ENCODE results near the gene PIGB.

The PIGB gene

DNA sequence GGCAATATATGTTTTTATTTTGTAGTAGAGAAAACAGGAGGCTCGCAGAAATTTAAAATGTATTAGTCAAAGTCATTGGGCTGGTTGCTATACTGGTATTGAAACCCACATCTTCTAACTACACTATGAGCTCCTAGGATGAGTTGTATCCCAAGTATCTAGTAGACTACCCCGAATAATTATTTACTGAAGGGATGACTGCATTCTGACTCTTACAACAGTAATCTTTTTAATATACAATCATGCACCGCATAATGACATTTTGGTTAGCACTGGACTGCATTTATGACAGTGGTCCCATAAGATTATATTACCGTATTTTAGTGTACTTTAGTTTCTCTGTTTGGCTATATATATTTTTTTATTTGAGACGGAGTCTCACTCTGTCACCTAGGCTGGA is 15.3 kb downstream of the PIGB start:
- ATAC-seq (replicated peaks), result no peak
- Mint-ChIP-seq H3K27me3 (no peaks in the 10 kb centered on the region), H3K9me3 (no peaks in the 10 kb centered on the region), H3K36me3 (ENCODE audit: insufficient read depth) (peaks cover 48% of the 10 kb centered on the region), H3K4me3 (no peak overlapping the region), H3K27ac (no peak overlapping the region), H3K4me1 (ENCODE audit: low read depth in 2 of 2) (peaks cover 0 to 2% of the 10 kb centered on the region in 2 donors)
- DNase-seq, result no peak

DNA sequence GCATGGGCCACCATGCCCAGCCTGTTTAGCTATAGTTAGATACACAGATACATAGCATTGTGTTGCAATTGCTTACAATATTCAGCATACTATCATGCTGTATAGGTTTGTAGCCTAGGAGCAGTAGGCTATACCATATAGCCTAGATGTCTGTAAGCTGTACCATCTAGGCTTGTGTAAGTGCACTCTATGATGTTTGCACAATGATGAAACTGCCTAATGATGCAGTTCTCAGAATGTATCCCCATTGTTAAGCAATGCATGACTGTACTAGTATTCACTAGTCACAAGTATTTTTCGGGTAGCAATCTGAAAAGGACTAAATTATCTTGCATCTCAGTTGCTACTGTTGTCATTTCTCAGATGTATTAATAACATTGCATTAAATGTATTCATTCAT is 16.0 kb downstream of the PIGB start:
- DNase-seq, result no peak
- H3K27ac Mint-ChIP-seq, result peak overlapping the region in 1 of 2 donors; percentile 50
- no peak overlapping the region for H3K4me3 Mint-ChIP-seq
- H3K4me1 Mint-ChIP-seq (ENCODE audit: low read depth in 2 of 2), result peaks cover 0 to 2% of the 10 kb centered on the region in 2 donors
- no peaks in the 10 kb centered on the region for H3K9me3 Mint-ChIP-seq
- no peak for ATAC-seq (replicated peaks)
- H3K36me3 Mint-ChIP-seq (ENCODE audit: insufficient read depth), result peaks cover 49% of the 10 kb centered on the region
- H3K27me3 Mint-ChIP-seq, result no peaks in the 10 kb centered on the region

- ATAC-seq (replicated peaks) (no peak), DNase-seq (no peak)
- Mint-ChIP-seq H3K4me3 (no peak overlapping the region), H3K27me3 (no peaks in the 10 kb centered on the region), H3K27ac (peak overlapping the region in 1 of 2 donors; percentile 41), H3K4me1 (ENCODE audit: low read depth in 2 of 2) (peaks cover 0 to 2% of the 10 kb centered on the region in 2 donors), H3K36me3 (ENCODE audit: insufficient read depth) (peaks cover 39% of the 10 kb centered on the region), H3K9me3 (no peaks in the 10 kb centered on the region)
These were observed 18.1 kb downstream of the PIGB start for GRCh38 chr15:55337160-55337559.

- no peak overlapping the region for H3K27ac Mint-ChIP-seq
- DNase-seq (no peak), ATAC-seq (replicated peaks) (no peak)
- no peaks in the 10 kb centered on the region for H3K4me1 Mint-ChIP-seq (ENCODE audit: low read depth in 2 of 2)
- H3K36me3 Mint-ChIP-seq (ENCODE audit: insufficient read depth), result peaks cover 49% of the 10 kb centered on the region
- no peak overlapping the region for H3K4me3 Mint-ChIP-seq
- no peaks in the 10 kb centered on the region for H3K27me3 Mint-ChIP-seq
- no peaks in the 10 kb centered on the region for H3K9me3 Mint-ChIP-seq
These were observed 24.1 kb downstream of the PIGB start for GRCh38 chr15:55343168-55343567.

- DNase-seq (no peak), ATAC-seq (replicated peaks) (no peak)
- no peaks in the 10 kb centered on the region for H3K9me3 Mint-ChIP-seq
- peaks cover 48% of the 10 kb centered on the region for H3K36me3 Mint-ChIP-seq (ENCODE audit: insufficient read depth)
- no peaks in the 10 kb centered on the region for H3K27me3 Mint-ChIP-seq
- no peak overlapping the region for H3K4me3 Mint-ChIP-seq
- H3K27ac Mint-ChIP-seq, result peak overlapping the region; percentile 57
- no peaks in the 10 kb centered on the region for H3K4me1 Mint-ChIP-seq (ENCODE audit: low read depth in 2 of 2)
These were observed 25.2 kb downstream of the PIGB start for GRCh38 chr15:55344206-55344605.

DNA sequence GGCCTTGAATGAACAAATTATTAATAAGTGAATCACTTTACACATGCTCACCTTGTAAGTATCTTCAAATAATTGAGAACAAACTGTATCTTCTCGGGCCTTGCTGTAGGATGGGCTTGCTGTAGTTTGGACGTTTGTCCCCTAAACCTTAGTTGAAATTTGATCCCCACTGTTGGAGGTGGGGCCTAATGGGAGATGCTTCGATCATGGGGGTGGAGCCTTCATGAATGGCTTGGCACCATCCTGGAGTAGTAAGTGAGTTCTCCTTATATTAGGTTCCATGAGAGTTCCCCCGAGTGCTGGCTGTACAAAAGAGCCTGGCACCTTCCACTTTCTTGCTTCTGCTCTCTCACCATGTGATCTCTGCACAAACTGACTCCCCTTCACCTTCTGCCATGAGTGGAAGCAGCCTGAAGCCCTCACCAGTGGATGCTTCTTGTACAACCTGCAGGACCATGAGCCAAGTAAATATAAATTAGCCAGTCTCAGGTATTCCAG is 29.3 kb downstream of the PIGB start:
- H3K4me1 Mint-ChIP-seq (ENCODE audit: low read depth in 2 of 2), result no peaks in the 10 kb centered on the region
- no peak overlapping the region for H3K4me3 Mint-ChIP-seq
- H3K27me3 Mint-ChIP-seq, result no peaks in the 10 kb centered on the region
- H3K36me3 Mint-ChIP-seq (ENCODE audit: insufficient read depth), result peaks cover 40% of the 10 kb centered on the region
- no peaks in the 10 kb centered on the region for H3K9me3 Mint-ChIP-seq
- DNase-seq (no peak), ATAC-seq (replicated peaks) (no peak)
- peak overlapping the region in 1 of 2 donors; percentile 28 for H3K27ac Mint-ChIP-seq

DNA sequence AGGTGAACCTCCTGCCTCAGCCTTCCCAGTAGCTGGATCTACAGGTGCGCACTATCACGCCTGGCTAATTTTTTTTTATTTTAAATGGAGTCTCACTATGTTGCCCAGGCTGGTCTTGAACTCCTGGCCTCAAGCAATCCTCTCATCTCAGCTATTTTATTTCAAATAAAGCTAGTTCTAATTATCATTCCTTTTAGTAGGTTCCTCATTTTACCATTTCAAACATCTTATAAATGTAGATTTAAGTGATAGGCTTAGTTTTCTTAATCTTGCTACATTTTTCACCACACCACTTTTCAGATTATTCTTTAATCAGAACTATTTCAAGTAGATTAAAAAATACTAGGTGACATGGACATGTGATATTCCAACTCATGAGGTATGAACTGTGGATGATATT is 30.3 kb downstream of the PIGB start:
- Mint-ChIP-seq H3K36me3 (ENCODE audit: insufficient read depth) (peaks cover 40% of the 10 kb centered on the region), H3K27me3 (no peaks in the 10 kb centered on the region), H3K4me1 (ENCODE audit: low read depth in 2 of 2) (no peaks in the 10 kb centered on the region), H3K4me3 (no peak overlapping the region), H3K9me3 (no peaks in the 10 kb centered on the region), H3K27ac (no peak overlapping the region)
- DNase-seq (no peak), ATAC-seq (replicated peaks) (no peak)

- Mint-ChIP-seq H3K4me3 (no peak overlapping the region), H3K27ac (no peak overlapping the region), H3K27me3 (no peaks in the 10 kb centered on the region), H3K4me1 (ENCODE audit: low read depth in 2 of 2) (no peaks in the 10 kb centered on the region), H3K9me3 (no peaks in the 10 kb centered on the region), H3K36me3 (ENCODE audit: insufficient read depth) (peaks cover 43% of the 10 kb centered on the region)
- ATAC-seq (replicated peaks) (no peak), DNase-seq (no peak)
These were observed 34.0 kb downstream of the PIGB start for GRCh38 chr15:55353025-55353424.

- H3K27me3 Mint-ChIP-seq, result no peaks in the 10 kb centered on the region
- DNase-seq, result no peak
- peak overlapping the region in 1 of 2 donors; percentile 10 for H3K27ac Mint-ChIP-seq
- no peaks in the 10 kb centered on the region for H3K9me3 Mint-ChIP-seq
- H3K4me3 Mint-ChIP-seq, result no peak overlapping the region
- H3K36me3 Mint-ChIP-seq (ENCODE audit: insufficient read depth), result peaks cover 38% of the 10 kb centered on the region
- ATAC-seq (replicated peaks), result no peak
- peaks cover 0 to 3% of the 10 kb centered on the region in 2 donors for H3K4me1 Mint-ChIP-seq (ENCODE audit: low read depth in 2 of 2)
These were observed 38.1 kb downstream of the PIGB start for GRCh38 chr15:55356985-55357585.

DNA sequence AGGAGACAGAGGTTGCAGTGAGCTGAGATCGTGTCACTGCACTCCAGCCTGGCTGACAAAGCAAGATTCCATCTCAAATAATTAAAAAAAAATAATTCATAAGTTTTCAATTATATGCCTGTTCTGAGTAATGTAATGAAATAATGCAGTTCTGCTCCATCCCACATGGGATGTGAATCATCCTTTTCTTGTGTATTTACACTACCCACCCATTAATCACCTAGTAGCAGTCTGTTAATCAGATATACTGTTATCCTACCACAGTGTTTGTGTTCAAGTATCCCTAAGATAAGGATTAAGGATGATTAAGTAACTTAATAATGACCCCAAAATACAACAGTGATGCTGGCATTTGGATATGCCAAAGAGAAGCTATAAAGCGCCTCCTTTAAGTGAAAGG is 38.8 kb downstream of the PIGB start:
- H3K9me3 Mint-ChIP-seq, result no peaks in the 10 kb centered on the region
- DNase-seq (no peak), ATAC-seq (replicated peaks) (no peak)
- no peaks in the 10 kb centered on the region for H3K27me3 Mint-ChIP-seq
- H3K27ac Mint-ChIP-seq, result peak overlapping the region in 1 of 2 donors; percentile 9
- H3K4me3 Mint-ChIP-seq, result no peak overlapping the region
- peaks cover 0 to 3% of the 10 kb centered on the region in 2 donors for H3K4me1 Mint-ChIP-seq (ENCODE audit: low read depth in 2 of 2)
- H3K36me3 Mint-ChIP-seq (ENCODE audit: insufficient read depth), result peaks cover 39% of the 10 kb centered on the region

DNA sequence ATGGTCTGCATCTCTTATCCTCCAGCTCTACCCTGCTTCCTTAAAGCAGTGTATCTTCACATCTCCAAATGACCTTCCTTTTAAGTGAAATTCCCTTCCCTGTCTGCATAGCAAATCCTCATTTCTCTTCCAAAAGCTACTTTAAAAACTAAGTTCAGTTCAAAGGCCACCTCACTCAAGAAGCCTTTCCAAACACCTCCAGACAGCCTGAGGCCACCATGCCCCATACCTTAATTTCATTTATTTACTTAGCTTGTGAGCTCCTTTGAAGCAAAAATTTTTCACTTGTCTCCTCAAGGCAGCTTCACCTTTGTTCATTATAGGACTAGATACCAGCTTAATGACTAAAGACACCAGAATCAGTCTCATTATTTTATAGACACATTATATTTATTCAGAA is 39.4 kb downstream of the PIGB start:
- H3K27me3 Mint-ChIP-seq, result no peaks in the 10 kb centered on the region
- H3K9me3 Mint-ChIP-seq, result no peaks in the 10 kb centered on the region
- H3K36me3 Mint-ChIP-seq (ENCODE audit: insufficient read depth), result peaks cover 44% of the 10 kb centered on the region
- H3K4me1 Mint-ChIP-seq (ENCODE audit: low read depth in 2 of 2), result peaks cover 0 to 3% of the 10 kb centered on the region in 2 donors
- DNase-seq (no peak), ATAC-seq (replicated peaks) (no peak)
- H3K4me3 Mint-ChIP-seq, result no peak overlapping the region
- peak overlapping the region; percentile 9 to 42 for H3K27ac Mint-ChIP-seq

DNA sequence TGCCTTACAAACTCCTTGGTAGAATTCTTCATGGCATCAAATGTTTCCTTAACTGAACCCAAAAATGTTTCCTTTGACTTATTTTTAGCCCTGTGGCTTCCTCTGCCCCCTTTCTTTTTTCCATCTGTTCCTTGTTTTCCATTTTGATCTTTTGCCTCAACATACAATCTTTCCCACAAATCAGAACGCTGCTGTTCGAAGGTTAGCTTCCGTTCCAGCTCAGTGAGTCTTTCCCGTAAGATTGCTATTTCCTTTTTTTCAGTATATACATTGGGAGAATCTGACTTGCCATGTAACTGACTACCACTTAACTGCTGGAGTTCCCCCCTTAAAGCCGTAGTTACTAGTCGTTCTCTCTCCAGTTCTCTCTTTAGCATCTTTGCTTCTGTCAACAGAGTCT is 41.2 kb downstream of the PIGB start:
- no peaks in the 10 kb centered on the region for H3K27me3 Mint-ChIP-seq
- ATAC-seq (replicated peaks) (no peak), DNase-seq (no peak)
- peaks cover 42% of the 10 kb centered on the region for H3K36me3 Mint-ChIP-seq (ENCODE audit: insufficient read depth)
- peak overlapping the region in 1 of 2 donors; percentile 52 for H3K27ac Mint-ChIP-seq
- H3K9me3 Mint-ChIP-seq, result no peaks in the 10 kb centered on the region
- no peak overlapping the region for H3K4me3 Mint-ChIP-seq
- peaks cover 0 to 3% of the 10 kb centered on the region in 2 donors for H3K4me1 Mint-ChIP-seq (ENCODE audit: low read depth in 2 of 2)

- peaks cover 0 to 3% of the 10 kb centered on the region in 2 donors for H3K4me1 Mint-ChIP-seq (ENCODE audit: low read depth in 2 of 2)
- H3K27ac Mint-ChIP-seq, result peak overlapping the region in 1 of 2 donors; percentile 52
- no peaks in the 10 kb centered on the region for H3K27me3 Mint-ChIP-seq
- peaks cover 36% of the 10 kb centered on the region for H3K36me3 Mint-ChIP-seq (ENCODE audit: insufficient read depth)
- H3K9me3 Mint-ChIP-seq, result no peaks in the 10 kb centered on the region
- H3K4me3 Mint-ChIP-seq, result no peak overlapping the region
- no peak for ATAC-seq (replicated peaks)
- no peak for DNase-seq
These were observed 42.0 kb downstream of the PIGB start for GRCh38 chr15:55361048-55361447.

GRCh38 chr15:55362641-55363040 is 43.6 kb downstream of the PIGB start:
- no peak for ATAC-seq (replicated peaks)
- Mint-ChIP-seq H3K4me1 (ENCODE audit: low read depth in 2 of 2) (peaks cover 0 to 3% of the 10 kb centered on the region in 2 donors), H3K27me3 (no peaks in the 10 kb centered on the region), H3K27ac (peak overlapping the region in 1 of 2 donors; percentile 51), H3K4me3 (no peak overlapping the region), H3K9me3 (no peaks in the 10 kb centered on the region), H3K36me3 (ENCODE audit: insufficient read depth) (peaks cover 22% of the 10 kb centered on the region)
- DNase-seq, result no peak
